OCI-LY3 (cell line): Measurements from ENCODE around the gene HRCT1.
"Not testable (repeated sequence)": the region's sequence is repeated elsewhere in the genome, so short reads cannot be mapped to it uniquely, and the experiment has no call there.

Source experiments
- CTCF ChIP-seq: fragments of 200-600, 300-600 bp; sonication (generic); IDR thresholded peaks from 2 replicates; pipeline ENCODE4 v1.5.1; 2014; ENCODE audit warnings: antibody characterized with exemption, low read length, low read depth
- EZH2phosphoT487 ChIP-seq: fragments of 200-600 bp; shearing (Covaris generic); IDR thresholded peaks from 2 replicates; pipeline ENCODE4 v1.6.1; 2018; ENCODE audit warnings: antibody characterized with exemption, mixed run types, low read depth

- not testable (repeated sequence) for TF ChIP-seq CTCF, EZH2phosphoT487
These were observed 28.1 kb downstream of the HRCT1 start for GRCh38 chr9:35934069-35934468.
